Kidney capillary endothelial cell (primary cell): ENCODE measurements around the gene MCM9.

Experiments
- DNase-seq: peaks from one replicate; pipeline ENCODE4 v3.0.0-alpha.2; 2018; ENCODE audit warnings: low spot score

Gene MCM9

GRCh38 chr6:118934461-118935330, at the start of gene MCM9:
Gene MCM9, minus strand, starts transcription at chr6:118935159. Its CDS starts 3,436 bp downstream, at chr6:118931723.
- peak; percentile 87 for DNase-seq

- no peak for DNase-seq
These were observed 49.4 kb upstream of the MCM9 start for GRCh38 chr6:118984342-118984741.

GRCh38 chr6:118982575-118982911, 47.6 kb upstream of the MCM9 start:
- DNase-seq, result no peak

GRCh38 chr6:118981884-118982574, 47.1 kb upstream of the MCM9 start:
- no peak for DNase-seq

DNA sequence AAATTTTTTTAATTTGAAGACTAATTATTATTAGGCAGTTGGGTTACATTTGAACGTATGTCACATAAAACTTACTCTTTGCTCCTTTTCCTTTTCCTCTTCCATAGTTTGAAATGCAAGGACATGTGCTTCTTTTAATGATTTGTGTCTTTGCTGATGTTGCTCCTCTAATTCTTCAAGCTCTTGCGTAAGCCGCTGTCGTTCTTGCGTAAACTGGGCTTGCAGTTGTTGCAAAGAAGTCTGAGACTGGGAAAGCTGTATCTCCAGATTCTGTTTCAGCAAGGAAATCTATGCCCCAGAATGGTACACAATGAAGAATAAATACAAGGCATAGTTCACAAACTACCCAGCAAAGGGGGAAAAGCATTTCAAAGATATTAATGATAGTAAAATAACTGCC, 45.1 kb upstream of the MCM9 start:
- no peak for DNase-seq

- no peak for DNase-seq
These were observed 39.8 kb upstream of the MCM9 start for GRCh38 chr6:118974790-118975189.

GRCh38 chr6:118971682-118972081, 36.7 kb upstream of the MCM9 start:
- no peak for DNase-seq

GRCh38 chr6:118970866-118971265, 35.9 kb upstream of the MCM9 start:
- no peak for DNase-seq

- DNase-seq, result peak; percentile 46
These were observed 33.5 kb upstream of the MCM9 start for GRCh38 chr6:118968416-118968815.

DNA sequence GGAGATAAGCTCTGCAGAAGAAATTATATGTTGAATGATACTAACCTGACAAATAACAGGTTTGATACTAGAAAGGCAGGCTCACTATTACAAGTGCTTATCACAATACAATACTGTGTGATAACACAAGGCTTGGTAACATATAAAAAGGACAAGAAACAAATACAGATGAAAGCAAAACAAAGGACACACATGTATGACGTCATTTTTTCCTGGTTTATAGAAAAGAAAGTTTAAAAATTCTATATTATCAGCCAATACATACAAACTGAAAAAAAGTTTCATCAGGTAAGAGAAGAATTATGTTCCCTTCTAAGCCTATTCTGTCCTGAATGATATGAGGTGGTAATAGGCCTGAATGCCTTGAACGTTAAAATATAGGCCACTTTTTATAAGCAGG, 32.3 kb upstream of the MCM9 start:
- DNase-seq, result no peak

DNA sequence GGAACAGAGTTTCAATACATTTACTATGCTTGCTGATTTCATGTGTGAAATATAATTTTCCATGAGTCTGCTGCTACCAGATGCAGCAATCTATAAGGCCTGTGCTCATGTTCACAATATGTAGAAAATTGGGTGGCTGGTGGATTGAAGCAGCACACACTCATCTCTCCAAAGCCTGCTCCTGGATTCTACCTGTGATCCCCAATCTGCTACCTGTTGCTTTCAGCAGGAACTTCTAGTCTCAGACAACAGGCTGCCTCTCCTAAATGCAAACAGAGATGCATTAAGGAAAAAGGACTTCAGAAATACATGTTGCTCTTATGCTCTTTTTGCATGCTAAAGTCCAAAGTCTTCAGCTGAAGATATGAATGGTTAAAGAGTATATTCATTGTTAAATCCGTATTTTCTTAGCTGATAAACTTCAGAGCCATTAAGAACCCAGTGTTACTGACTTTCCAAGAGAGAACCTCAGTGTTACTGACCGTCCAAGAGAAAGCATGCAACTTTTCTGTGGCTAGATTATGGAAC, 30.9 kb upstream of the MCM9 start:
- no peak for DNase-seq

DNA sequence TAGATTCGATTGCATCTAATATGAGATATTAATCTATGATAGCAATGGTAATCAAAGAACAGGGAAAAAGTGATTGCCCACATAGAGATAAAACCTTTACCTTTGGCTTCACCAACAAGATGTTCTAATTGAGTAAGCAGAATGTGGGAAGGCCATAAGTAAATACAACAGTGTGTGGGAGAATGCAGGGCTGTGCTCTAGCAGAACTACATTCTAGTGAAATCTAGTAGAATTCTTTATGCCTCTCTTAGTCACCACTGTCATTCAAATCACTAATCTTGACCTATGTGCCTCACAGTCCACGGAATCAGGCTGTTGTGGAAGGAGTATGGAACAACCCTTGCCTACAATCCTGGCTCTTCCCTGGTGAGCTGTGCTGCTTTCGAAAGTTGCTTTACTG, 30.4 kb upstream of the MCM9 start:
- DNase-seq, result no peak

- no peak for DNase-seq
These were observed 28.0 kb upstream of the MCM9 start for GRCh38 chr6:118963003-118963402.

GRCh38 chr6:118959903-118960302, 24.9 kb upstream of the MCM9 start:
- no peak for DNase-seq

- DNase-seq, result no peak
These were observed 18.4 kb upstream of the MCM9 start for GRCh38 chr6:118953391-118953790.

- DNase-seq, result no peak
These were observed 17.7 kb upstream of the MCM9 start for GRCh38 chr6:118952683-118953082.

GRCh38 chr6:118945217-118945616, 10.3 kb upstream of the MCM9 start:
- DNase-seq, result no peak

GRCh38 chr6:118940770-118941169, 5.8 kb upstream of the MCM9 start:
- no peak for DNase-seq

DNA sequence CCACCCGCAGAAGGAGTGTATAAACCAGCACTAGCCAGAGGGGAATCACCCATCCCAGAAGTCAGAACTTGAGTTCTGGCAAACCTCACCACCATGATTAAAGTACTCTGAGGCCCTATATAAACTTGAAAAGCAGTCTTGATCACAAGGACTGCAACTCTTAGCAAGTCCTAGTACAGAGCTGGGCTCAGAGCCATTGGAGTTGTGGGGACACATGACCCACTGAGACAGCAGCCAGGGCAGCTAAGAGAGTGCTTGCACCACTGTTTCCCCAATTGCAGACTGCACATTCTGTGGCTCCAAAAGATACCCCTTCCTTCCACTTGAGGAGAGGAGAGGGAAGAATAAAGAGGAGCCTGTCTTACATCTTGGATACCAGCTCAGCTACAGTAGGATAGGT, 4.7 kb upstream of the MCM9 start:
- no peak for DNase-seq

DNA sequence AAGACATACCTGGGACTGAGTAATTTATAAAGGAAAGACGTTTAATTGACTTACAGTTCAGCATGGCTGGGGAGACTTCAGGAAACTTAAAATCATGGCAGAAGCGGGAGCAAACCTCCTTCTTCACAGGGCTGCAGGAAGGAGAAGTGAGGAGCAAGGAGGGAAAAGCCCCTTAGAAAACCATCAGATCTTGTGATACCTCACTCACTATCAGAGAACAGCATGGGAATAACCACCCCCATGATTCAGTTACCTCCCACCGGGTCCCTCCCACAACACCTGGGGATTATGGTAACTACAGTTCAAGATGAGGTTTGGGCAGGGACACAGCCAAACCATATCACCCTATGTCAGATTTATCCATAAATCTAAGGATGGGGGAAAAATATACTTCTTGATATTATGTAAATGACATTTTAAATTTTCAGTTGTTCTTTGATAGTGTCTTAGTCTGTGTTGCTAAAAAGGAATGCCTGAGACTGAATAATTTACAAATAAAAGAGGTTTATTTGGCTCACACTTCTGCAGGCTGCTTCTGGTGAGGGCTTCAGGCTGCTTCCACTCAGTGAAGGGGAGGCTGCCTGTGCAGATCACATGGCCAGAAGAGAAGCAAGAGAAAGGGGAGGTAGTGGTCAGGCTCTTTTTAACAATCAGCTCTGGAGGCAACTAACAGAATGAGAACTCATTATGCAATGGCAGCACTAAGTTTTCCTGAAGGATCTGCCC, 1.2 kb upstream of the MCM9 start:
- DNase-seq, result no peak

DNA sequence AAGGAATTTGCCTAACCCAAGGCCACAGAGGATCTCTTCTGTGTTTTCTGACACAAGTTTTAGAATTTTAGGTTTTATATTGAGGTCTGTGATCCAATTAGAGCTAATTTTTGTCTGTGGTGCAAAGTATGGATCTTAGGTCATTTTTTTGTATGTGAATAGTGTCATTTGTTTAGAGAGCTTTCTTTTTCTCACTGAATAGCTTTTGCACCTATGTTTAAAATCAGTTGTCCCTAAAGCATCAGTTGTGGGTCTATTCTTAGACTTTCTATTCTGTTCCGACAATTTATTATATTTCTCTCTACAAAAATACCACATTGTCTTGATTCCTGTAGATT, 341 bp upstream of the MCM9 start:
- DNase-seq, result no peak

DNA sequence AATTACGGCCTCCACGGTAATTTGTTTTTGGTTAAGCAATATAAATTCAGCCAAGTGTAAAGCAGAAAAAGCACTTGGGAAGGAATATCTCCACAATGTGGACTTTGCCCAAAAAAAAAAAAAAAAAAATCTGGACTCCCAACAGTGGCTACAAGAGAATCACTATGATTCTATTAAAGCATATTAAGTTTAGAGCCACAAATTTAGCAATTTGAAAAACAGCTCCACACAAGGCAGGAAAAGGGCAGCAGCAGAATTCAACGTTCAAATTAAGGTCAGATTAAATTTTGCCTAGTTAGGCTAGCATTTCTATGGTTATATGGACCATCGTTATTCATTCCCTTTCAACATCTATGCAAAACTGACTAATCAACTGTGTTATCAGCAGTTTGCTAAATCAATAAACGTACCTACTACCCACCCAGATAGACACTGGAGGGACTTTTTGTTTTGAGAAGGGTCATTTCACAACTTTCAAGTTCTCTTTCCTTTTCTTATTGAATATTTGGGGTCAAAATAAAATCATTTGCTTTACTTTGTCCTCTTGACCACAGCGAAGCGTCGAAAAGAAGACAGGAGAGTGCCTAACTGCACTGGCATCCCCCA, 1.0 kb downstream of the MCM9 start:
- no peak for DNase-seq
